Mucosa of descending colon (tissue), 3 donors: ENCODE data around the gene CD99L2. TPM values are rescaled to one million over a fixed set of nuclear protein-coding genes. Genes with fewer than 3 reads are reported as not detected.

Source experiments
- ATAC-seq: fragments of 200-7000 bp; cut with Tn5 transposase; one replicate; pipeline ENCODE4 v1.9.1; 2020; ENCODE audit warnings: mild to moderate bottlenecking, moderate library complexity
- DNase-seq, 3 donors: peaks; one replicate each; pipeline ENCODE4 v3.0.0-alpha.2; 2020
- H3K36me3 ChIP-seq: fragments of 200-600 bp; one replicate; pipeline ENCODE4 v1.8.0; 2021; ENCODE audit warnings: low read depth, mild to moderate bottlenecking
- H3K4me1 ChIP-seq: fragments of 200-600 bp; one replicate; pipeline ENCODE4 v1.8.0; 2021; ENCODE audit warnings: low read depth, mild to moderate bottlenecking
- H3K4me3 ChIP-seq: fragments of 200-600 bp; one replicate; pipeline ENCODE4 v1.8.0; 2021; ENCODE audit warnings: mild to moderate bottlenecking
- H3K9me3 ChIP-seq: fragments of 200-600 bp; one replicate; pipeline ENCODE4 v1.8.0; 2021; ENCODE audit warnings: mild to moderate bottlenecking
- intact Hi-C, 2 donors: fragments of 100-400 bp; cut with DNase I in 1 of 2; cut with micrococcal nuclease in 1 of 2; formaldehyde crosslinking; loops; one replicate each; pipeline versions ENCODE4 v1.11.0 to v1.11.1; 2022; cut with DNase I, micrococcal nuclease
- total RNA-seq, 3 donors: library from RNA; stranded (reverse); fragmentation: NEBNext Ultra II Directional in 2 of 3; extraction: Animal tissue kit (Norgen Biotek cat#: 25700) in 2 of 3; gene quantifications; one replicate each; pipeline versions ENCODE4 v1.2.1 to v1.2.4, GENCODE V29; 2021 to 2023
- TF ChIP-seq, protein P1 (sequence below): fragments of 200-600 bp; IDR thresholded peaks from one replicate; pipeline ENCODE4 v1.8.0; 2022; ENCODE audit warnings: antibody characterized with exemption, mild to moderate bottlenecking
- donor health status: DM: no; HTN: no; CAD: no; lungs with moderate emphysema.
- donor health status: DM: no; HTN: no; CAD: no.
- donor health status: DM: no; HTN: yes; CAD: no.

CD99L2 gene
- total RNA-seq, 3 donors from 2014 or later, result 12.3 to 48.0 (median 15.6) TPM

DNA sequence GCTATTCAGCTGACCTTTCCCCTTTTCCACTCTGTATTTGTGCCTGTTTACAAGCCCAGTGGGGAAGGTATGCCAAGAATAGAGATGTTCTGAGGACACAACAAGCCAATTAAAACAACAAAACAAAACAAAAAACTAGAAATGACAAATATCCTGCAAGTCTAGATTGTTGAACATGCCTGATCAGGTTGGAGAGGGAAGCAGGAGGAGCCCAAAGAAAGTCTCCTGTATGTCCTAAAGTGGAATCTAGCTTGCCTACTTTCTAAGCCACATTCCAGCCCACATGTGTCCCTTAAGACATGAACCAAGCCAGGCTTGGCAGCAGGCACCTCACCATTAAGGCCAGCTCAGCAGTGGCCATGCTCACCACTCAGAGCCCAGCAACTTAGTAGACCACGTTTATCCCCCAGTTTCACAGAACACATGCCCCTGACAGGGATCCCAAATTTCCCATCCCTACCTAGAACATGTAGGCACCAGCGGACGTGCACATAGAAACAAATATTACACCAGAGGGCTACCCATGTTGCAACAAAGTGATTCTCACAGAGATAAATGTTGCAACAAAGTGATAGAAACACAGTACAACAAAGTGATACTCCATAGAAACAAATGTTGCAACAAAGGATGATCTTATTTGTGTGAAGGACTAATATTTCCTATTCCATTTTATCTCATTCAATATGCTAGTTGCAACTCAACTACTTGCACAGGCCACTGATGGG, 48.3 kb downstream of the CD99L2 start:
- ATAC-seq (no peak), DNase-seq (no peak)
- no peaks in the 10 kb centered on the region for H3K9me3 ChIP-seq
- no peak overlapping the region for H3K4me3 ChIP-seq
- no peaks in the 10 kb centered on the region for H3K36me3 ChIP-seq
- intact Hi-C loops, result no loop called here
- TF ChIP-seq, protein P1, sequence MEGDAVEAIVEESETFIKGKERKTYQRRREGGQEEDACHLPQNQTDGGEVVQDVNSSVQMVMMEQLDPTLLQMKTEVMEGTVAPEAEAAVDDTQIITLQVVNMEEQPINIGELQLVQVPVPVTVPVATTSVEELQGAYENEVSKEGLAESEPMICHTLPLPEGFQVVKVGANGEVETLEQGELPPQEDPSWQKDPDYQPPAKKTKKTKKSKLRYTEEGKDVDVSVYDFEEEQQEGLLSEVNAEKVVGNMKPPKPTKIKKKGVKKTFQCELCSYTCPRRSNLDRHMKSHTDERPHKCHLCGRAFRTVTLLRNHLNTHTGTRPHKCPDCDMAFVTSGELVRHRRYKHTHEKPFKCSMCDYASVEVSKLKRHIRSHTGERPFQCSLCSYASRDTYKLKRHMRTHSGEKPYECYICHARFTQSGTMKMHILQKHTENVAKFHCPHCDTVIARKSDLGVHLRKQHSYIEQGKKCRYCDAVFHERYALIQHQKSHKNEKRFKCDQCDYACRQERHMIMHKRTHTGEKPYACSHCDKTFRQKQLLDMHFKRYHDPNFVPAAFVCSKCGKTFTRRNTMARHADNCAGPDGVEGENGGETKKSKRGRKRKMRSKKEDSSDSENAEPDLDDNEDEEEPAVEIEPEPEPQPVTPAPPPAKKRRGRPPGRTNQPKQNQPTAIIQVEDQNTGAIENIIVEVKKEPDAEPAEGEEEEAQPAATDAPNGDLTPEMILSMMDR, result no peak
- no peaks in the 10 kb centered on the region for H3K4me1 ChIP-seq

- Histone ChIP-seq H3K9me3 (no peaks in the 10 kb centered on the region), H3K4me3 (no peak overlapping the region), H3K36me3 (no peaks in the 10 kb centered on the region), H3K4me1 (no peaks in the 10 kb centered on the region)
- intact Hi-C loops, result no loop called here
- TF ChIP-seq, protein P1, result no peak
- no peak for ATAC-seq
- DNase-seq, result no peak
Observed at GRCh38 chrX:150849486-150849885, 49.0 kb downstream of the CD99L2 start.

DNA sequence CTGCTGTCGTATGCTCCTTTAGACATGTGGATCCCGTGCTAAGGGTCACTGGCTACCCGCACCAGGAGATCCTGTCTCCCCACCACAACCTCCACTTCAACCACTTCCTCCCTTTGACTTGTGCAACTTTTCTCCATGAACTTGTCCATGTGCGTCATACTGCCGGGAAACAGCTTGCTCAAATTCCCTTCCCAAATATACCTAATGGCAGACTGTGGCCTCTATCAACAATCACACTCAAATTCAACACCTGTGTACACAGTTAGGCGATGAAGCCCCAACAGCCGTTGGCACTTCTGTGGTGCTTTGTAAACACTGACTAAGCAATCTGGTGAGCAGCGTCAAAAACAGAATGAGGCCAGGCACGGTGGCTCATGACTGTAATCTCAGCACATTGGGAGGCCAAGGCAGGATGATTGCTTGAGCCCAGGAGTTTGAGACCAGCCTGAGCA, 49.5 kb downstream of the CD99L2 start:
- peak; percentile 91 for ATAC-seq
- intact Hi-C loops, result no loop called here

GRCh38 chrX:150847088-150847487, 51.4 kb downstream of the CD99L2 start:
- TF ChIP-seq, protein P1, result no peak
- intact Hi-C loops, result no loop called here
- DNase-seq (no peak), ATAC-seq (peak; percentile 7)
- Histone ChIP-seq H3K4me1 (no peaks in the 10 kb centered on the region), H3K4me3 (no peak overlapping the region), H3K9me3 (no peaks in the 10 kb centered on the region), H3K36me3 (no peaks in the 10 kb centered on the region)

More for the DNA sequence above, 49.5 kb downstream of the CD99L2 start:
- Histone ChIP-seq H3K4me3 (no peak overlapping the region), H3K4me1 (no peaks in the 10 kb centered on the region), H3K36me3 (no peaks in the 10 kb centered on the region), H3K9me3 (no peaks in the 10 kb centered on the region)
- TF ChIP-seq, protein P1, result no peak
- peak in 2 of 3 donors; percentile 9 to 24 for DNase-seq

DNA sequence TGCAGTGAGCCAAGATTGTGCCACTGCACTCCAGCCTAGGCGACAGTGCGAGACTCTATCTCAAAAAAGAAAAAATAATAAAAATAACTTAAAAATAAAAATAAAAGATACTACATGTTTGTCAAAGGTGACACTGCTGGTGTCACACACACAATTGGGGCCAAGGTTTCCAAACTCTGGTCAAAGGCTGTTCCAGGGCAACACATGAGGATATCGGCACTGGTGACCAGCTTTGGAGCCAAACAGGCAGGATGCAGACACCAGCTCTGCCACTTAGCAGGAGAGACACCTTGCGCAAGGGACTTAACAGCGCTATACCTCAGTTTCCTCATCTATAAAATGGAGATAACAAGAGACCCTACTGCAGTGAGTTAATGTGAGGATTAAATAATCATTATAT, 52.3 kb downstream of the CD99L2 start:
- Histone ChIP-seq H3K36me3 (no peaks in the 10 kb centered on the region), H3K4me1 (no peaks in the 10 kb centered on the region), H3K9me3 (no peaks in the 10 kb centered on the region), H3K4me3 (no peak overlapping the region)
- ATAC-seq (no peak), DNase-seq (no peak)
- TF ChIP-seq, protein P1, result no peak
- intact Hi-C loops, result no loop called here
